Uterus (tissue), 2 donors: Measurements from ENCODE around the gene MAGI2.

ENCODE experiments used
- POLR2A ChIP-seq, 2 donors: fragments of 450-650 bp; IDR thresholded peaks; one replicate each; pipeline ENCODE4 v1.6.1; 2016; ENCODE audit warnings: antibody characterized with exemption in 2 of 2, mild to moderate bottlenecking in 1 of 2, moderate library complexity in 1 of 2
- TF ChIP-seq, protein P1 (sequence below), 4 experiments: fragments of 200-600 bp in 2 of 4; fragments of 450-650 bp in 2 of 4; sonication (generic) in 2 of 4; IDR thresholded peaks; one replicate each; pipeline ENCODE4 v1.5.1; 2016 to 2019; ENCODE audit warnings: antibody characterized with exemption in 4 of 4, mild to moderate bottlenecking in 2 of 4, moderate library complexity in 1 of 4

DNA sequence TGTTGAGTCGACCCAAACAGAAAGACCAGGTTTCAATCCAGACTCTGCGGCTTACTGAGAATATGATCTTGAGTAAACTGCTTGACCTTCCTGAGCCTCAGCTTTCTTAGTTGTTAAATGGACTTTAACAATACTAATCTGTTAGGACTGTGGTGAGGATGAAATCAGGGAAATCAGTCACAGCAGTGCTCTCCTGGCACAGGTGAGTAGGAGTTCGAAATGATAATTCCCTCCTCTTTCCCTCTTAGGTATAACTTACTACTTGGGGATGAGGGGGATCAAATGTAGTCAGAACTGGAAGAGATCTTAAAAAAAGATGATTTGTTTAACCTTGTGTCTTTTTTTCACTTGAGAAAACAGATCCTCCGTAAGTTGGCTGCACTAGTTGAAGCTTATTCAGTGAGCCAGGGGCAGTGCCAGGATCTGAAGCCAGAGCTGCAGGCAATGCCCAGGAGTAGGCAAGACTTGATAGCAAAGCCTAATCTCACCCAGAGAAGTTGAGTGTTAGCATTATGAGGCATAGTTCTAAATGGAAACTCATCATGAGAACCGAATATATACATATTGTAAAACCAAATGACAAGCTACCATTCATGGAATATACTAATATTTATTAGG lies 1.8 kb upstream of the MAGI2 start:
- TF ChIP-seq, protein P1, sequence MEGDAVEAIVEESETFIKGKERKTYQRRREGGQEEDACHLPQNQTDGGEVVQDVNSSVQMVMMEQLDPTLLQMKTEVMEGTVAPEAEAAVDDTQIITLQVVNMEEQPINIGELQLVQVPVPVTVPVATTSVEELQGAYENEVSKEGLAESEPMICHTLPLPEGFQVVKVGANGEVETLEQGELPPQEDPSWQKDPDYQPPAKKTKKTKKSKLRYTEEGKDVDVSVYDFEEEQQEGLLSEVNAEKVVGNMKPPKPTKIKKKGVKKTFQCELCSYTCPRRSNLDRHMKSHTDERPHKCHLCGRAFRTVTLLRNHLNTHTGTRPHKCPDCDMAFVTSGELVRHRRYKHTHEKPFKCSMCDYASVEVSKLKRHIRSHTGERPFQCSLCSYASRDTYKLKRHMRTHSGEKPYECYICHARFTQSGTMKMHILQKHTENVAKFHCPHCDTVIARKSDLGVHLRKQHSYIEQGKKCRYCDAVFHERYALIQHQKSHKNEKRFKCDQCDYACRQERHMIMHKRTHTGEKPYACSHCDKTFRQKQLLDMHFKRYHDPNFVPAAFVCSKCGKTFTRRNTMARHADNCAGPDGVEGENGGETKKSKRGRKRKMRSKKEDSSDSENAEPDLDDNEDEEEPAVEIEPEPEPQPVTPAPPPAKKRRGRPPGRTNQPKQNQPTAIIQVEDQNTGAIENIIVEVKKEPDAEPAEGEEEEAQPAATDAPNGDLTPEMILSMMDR (IDR thresholded peaks at IDR 0.05), result no peak
- no peak for TF ChIP-seq POLR2A (IDR thresholded peaks at IDR 0.05)
